HG02884 (cell line): ENCODE measurements around the gene FMNL1.

ENCODE experiments used
- ATAC-seq: cut with Tn5 transposase; IDR thresholded peaks from one replicate; pipeline ENCODE4 v1.9.1; 2021; ENCODE audit warnings: mild to moderate bottlenecking, moderate library complexity; ENCODE audit not compliant: unreplicated experiment

Gene FMNL1

DNA sequence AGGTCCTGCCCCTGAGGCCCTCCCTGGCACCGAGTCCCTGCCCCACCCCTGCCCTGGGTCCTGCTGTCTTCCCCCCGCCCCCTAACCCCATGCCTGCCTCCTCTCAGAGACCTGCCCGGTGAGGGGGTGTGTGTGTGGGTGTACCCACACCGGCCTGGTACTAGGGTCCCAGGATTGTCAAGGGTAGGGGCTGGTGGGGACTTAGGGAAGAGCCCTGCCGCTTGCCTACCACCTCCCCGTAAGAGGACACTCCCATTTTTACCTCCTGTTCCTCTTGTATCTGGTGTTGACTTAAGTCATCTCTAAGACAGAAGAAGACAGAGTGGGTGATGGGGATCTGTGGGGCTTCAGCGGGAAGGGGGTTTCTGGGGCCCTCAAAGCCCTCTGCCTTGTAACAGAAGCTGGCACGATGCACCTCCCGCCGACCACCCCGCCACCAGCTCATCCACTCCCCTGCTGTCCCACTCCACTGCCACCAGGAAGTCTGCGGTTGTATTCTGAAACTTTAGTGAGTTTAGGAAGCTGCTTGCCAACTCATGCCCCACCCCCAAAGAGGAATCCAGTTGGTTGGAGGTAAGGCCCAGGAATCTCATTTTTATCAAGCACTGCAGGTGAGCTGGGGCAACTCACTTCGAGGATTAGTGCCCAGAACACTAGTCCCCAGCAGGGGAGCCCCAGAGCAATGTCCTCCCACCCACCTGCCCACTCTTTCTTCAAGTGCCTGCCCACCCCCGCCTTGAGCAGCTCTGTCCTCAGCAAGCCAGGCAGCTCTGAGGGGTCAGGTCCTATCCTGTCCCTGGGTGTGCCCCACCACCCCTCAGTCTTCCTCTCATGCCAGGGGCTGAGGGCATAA lies 34.7 kb downstream of the FMNL1 start:
- no peak for ATAC-seq

DNA sequence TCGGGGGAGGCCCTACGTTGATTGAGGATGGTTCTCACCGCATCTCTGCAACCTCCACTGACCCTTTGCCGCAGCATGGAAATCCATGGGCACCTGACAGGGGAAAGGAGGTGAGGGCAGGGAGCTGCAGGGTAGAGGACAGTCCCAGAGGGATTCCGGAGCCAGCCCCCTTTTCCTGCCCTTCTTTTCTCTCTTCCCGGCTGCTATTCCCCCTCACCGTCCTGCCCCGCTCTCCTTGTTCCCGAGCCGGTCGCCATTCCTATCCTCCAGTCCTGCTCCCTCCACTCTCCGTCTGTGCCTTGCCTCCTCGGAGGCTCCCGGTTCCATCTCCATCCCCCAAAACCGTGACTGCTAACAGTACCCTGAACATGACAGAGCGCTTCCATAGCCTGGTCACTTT lies 35.4 kb downstream of the FMNL1 start:
- ATAC-seq = no peak

DNA sequence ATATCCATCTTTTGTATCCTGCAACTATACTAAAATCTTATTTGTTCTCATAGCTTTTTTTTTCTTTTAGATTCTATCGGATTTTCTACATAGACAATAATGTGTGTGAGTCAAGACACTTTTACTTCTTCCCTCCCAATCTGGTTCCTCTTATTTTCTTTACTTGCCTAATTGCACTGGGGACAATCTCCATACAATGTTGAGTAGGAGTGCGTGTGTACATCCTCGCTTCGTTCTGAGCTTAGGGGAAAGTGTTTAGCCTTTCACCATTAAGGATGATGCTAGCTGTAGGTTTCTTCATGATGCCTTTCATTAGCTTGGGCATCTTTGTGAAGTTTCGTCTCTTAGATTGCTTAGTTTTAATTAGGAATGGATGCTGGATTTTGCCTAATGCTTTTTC lies 37.3 kb downstream of the FMNL1 start:
- ATAC-seq = no peak

DNA sequence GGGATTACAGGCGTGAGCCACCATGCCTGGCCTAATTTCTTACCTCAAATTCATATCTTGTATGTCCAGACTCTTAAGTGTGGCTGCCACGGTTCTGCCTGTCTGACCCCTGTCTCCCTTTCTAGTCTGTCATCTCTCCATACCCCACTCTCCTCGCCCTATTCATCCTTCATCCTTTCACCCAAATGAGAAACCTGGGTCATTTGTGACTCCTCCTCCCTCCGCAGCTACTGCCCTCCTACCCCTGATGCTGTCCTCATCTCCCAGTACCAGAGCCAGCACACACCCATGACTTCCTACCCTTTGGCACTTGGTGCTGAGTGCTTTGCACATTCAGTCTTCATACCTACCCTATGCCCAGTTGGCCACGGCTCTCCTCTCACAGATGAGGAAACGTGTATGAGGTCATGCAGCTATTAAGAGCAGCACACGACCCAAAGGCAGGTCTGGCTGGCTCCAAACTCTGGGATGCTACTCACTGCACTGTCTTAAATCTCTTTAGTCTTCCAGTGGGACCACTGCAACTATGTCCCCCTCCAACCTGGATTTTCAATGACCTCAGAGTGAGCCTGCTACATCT lies 38.6 kb downstream of the FMNL1 start:
- ATAC-seq = no peak

DNA sequence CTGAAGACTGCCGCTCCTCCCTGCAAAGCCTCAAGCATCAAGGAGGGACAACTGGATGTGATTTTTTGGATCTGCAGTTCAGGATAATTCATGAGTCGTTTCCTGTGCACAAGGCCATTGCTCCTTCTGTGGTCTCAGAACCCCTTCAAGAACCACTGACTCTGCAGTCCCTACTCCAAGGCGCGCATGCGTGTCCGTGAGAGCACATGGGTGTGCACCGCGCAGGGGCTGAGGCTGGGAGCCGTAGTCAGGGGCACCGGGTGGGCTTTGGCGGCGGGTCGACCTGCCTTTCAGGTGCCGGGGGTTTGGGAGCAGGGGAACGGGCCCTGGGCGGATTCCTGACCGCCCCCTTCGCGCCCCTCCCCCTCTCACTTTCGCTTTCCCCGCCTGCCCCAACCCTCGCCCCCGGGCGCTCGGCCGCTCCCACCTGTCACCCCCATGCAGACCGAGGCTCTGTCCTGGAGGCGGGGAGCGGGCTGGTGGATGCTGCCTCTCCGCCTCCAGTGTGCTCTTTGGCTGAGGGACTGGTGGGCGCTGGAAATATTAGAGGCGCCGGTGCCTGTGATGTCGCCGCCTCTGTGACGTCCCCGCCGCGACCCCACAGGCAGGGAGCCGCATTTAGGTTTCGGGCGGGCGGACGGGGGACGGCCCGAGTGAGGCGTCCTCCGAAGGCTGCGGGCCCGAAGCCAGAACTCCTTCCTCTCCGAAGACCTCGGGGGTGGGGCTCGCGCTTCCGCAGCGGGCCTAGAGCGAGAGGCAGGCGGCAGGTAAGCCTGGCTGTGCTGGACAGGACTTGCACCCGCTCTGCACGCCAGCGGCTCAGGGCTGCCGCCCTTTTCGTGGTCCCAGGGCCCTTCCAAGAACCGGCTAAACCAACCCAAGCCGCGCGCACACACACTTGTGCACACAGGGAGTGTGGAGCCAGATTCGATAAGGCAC lies 40.2 kb downstream of the FMNL1 start, which contains the start of gene SPATA32:
SPATA32 (minus strand) TSS at position 518 of the 939 bp plus-strand sequence; CDS start at position 440, 78 bp downstream.
- no peak for ATAC-seq

DNA sequence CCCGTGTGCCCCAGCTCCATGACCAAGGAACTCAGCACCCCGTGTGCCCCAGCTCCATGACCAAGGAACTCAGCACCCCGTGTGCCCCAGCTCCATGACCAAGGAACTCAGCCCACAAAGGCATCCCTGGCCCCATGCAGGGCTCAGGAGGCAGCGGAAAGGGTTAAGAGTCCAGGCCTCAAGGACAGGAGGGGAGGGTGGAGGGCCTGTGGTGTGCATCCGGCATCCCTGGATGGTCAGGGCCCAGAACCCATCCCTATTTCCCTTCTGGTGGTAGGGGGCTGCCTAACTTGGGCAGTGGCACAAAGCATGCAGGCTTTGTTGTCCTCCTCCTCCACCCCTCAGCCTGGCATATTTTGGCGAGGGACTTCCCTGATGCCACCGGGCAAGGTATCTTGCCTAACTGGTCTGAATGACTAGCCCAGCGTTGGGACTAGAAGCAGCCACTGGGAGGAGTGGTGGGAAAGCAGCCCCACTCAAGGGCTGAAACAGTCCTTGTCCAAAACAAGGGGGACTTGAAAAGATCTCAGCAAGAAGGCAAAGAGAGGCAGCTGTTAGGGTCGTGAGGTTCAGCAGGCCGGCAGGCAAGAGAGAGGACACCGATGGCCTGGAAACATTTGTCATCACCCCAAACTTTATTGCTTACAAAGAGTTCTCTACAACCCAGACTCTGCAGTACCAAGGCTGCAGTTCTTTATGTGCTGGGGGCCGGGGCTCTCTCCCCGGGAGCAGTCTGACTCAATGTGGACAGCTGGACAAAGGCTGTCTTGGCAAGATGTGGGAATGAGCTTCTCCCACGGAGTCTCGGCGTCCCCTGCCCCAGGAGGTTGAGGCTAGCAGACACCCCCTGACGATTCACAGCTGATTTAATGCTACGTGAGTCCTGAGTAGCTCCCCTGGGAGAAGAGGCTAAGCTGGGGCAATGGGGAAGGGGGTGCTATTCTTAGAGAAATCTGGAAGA lies 41.1 kb downstream of the FMNL1 start:
- ATAC-seq = no peak

DNA sequence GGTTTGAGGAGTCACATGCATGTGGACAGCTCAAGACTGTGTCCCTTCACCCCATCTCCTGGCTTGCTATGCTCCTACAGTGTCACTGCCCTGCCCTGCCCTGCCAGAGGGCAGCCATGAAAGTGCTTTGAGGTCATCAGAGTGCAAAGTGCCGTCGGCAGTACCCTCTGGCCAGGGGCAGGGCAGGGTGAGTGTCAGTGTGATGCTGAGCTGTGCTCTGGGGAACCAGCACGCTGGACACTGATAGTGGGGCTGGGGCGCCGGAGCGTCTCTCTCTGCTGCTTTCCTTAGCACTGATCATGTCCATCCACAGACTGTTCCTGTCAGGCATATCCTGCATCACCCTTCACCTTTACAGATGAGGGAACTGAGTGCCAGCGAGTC lies 41.8 kb downstream of the FMNL1 start:
- ATAC-seq = no peak

DNA sequence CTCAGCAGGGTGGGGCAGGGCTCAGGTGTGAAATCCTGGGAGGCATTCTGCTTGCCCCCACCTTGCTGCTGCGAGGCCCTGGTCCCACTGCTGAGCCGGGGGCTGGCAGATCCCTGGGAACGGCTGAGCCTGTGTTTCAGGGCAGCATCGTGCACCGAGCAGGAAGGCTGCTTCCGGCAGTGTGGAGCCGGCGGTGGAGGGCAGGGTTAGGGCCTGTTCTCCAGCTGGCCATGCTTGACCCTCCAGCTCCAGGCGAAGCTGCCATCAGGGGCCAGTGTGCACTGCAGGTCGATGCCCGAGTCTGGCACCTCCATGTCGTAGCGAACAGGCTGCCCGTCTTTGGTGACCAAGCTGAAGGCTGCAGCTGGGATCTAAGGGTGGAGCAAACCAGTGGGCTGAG lies 42.7 kb downstream of the FMNL1 start:
- no peak for ATAC-seq

DNA sequence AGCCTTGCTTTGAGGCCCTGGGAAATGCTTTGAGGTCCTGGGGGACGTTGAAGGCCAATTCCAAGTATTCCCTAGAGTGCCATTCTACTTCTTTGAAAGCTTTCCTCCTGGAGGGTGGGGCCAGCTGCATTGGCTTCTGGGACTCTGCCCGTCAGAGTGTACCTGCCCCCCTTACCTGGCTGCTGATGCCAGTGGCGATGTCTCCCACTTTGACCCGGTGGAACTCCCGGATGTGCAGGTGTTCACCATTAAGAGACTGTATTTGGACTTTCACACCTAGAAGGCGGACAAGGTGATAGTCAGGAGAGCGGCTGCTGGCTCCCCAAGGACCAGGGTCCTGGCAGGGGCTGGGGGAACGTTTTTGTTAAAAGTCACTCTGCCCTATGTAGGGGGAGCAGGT lies 43.3 kb downstream of the FMNL1 start:
- ATAC-seq = no peak

DNA sequence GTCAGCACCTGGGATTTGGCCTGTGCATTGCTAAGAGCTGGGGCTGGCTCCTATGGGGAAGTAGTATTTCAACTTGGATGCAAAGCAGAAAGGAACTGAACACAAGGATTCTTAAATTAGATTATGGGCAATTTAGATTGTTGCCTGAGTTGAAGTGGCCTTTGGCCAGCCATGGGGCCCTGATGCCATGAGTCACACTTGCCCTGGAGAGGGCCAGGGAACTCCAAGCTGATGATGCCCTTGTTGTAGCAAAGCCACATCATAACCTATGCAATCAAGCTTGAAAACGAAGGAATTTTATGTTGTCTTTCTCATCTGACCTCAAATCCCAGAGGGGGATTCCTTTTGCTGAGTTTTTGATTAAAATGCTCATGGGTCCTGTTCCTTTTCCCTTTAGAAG lies 44.1 kb downstream of the FMNL1 start:
- no peak for ATAC-seq

DNA sequence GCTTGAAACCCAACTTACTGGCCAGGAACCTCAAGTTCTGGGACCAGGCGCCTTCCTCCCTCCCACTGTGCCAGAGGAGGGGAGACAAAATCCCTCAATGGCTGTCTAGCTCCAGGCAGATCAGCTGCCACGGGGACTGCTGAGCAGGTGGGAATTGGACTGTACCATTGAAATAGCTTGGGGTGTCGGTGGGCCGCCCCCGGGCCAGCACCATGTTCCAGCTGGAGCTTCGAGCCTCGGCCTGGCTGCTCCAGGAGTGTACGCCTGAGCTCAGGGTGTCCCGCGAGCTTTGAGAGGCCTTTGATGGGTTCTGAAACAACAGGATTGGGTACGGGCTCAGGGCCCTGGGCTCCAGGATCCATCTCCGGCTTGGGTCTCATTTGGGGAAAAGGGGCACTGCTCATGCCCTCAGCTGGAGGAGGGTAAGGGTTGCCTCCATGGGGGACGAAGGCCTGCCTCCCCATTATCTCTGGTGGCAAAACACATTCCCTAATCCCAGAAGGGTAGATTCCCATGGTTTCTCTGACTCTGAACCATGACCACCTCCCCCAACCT lies 44.8 kb downstream of the FMNL1 start:
- ATAC-seq = no peak

DNA sequence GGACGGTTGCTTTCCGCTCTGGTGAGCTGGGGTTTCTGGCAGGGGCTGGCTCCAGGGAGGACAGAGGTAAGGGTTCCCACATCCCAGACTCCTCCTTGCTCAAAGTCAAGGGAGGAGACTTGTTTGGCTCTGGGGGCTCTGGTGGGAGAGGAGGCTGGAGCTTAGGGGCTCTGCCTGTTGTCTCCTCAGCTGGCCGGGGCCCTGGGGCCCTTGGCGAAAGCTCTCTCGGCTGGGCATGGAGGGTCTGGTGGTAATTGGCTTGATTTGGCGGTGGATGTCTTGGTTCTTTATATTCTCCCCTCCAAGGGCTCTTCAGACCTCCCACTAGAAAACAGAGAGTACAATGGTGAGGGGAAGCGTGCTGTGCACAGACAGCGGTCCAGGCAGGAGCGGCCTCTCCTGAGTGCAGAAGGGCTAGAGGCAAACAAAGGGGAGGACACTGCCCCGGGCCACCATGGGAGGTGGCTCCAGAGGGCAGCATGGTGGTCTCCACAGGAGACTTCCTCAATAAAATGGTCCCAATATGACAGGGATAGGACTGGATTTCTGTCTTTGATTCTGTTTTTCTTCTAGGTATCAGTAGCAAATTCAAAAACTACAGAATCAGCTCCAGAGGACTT lies 45.9 kb downstream of the FMNL1 start:
- no peak for ATAC-seq

DNA sequence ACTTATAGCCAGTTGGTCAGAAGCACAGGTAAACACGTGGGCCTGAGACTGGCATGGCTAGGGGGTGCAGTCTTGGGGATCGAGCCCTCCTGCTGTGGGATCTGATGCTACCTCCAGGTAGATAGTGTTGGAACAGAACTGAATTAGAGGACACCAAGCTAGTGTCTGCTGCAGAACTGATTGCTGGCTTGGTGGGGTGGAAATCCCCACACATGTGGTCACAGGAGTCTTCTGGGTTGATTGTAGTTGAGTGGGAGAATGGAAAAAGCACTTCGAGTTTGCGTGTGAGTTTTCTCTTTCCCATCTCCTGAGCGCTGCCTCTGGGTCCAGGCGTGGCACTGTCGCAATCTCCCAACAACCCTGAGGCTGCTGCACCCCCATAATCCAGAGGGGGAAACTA lies 48.2 kb downstream of the FMNL1 start:
- no peak for ATAC-seq

DNA sequence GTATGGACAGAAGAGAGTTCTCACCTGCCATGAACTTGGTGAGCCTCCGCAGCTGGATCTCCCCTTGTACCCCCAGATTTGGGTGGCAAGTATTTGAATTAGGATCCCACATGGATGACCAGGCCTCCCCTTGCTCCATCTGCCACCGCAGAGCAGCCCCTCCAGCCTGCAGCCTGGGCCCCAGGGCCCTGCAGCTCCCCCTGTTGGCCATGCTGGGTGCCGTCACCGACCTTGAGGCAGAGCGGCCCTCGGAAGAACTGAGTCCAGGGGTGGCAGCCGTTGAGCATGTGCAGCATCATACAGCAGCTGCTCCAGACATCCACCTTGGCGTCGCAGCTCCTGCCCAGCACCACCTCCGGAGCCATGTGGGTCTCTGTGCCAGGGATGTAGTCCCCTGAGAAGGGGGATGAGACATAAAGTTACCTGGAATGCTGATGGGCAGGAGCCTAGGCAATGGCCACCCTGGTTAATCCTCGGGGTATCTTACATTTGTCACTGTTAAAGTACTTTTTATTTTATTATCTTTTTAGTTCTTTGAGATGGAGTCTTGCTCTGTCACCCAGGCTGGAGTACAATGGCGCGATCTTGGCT lies 49.2 kb downstream of the FMNL1 start:
- no peak for ATAC-seq

DNA sequence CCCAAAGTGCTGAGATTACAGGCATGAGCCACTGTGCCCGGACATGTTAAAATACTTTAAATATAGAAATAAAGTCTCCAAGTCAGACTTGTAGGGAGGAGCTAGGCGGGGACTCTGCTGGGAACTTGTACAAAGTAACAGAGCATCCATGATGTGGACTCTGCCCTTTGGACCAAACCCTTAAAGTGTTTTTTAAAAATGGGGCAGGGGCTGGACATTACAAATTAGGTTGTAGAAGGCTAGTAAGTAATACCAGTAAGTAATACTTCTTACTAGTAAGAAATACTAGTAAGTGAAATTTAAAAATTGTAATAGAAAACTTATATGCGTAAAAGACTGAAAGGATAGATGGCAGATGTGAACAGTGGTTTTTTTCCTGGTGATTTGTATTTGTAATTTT lies 49.9 kb downstream of the FMNL1 start:
- ATAC-seq = no peak

DNA sequence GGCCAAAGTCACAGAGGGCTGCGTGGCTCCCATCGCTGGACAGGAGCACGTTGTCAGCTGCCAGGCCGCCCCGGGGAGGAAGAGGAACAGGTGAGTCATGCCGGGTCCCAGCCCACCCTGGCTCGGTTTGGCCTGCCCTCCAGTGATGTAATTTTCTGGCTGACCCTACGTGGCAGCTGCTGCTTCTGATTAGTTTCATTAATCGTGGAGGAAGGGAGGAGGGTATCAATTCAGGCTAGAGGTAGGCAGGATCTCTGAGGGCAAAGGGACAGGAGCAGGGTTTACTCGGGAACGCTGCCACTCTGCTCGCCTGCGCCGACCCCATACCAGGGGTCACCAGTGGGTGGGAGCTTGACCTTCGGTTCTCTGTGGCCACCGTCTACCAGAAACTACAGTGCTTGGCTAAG lies 51.9 kb downstream of the FMNL1 start:
- no peak for ATAC-seq

DNA sequence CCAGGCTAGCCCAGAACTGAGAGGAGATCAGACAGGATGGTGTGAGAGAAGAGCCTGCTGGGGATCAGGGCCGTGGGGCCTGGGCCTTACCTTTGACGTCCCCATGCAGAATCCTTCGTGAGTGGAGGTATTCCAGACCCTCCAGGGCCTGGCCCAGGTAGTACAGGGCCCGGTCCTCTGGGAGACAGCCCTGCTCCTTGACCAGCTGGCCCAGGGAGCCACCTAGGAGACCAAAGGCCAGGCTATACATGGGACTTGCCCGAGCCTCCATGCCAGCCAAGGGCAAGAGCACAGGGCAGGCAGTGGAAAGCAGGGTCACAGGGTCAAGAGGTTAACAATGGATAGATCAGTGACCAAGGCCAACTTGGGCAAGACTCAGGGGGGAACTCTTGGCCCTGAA lies 52.3 kb downstream of the FMNL1 start:
- ATAC-seq = no peak

DNA sequence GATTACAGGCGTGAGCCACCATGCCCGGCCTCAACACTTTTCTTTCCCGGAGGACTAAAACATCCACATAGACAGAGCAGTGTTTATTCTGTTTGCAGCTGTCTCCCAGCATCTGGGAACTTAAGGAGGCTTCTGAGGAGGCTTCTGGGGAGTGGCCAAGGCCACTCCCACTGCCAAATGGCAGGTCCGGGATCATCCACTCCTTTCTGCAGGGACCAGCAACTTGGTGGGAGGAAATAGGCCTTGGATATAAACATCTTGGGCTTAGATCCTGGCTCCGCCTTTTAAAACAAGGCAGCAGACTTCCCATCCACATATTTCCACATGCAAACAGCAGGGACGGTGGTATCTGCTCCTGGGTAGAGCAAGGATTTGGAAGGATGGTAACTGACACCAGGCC lies 54.3 kb downstream of the FMNL1 start:
- ATAC-seq = no peak

DNA sequence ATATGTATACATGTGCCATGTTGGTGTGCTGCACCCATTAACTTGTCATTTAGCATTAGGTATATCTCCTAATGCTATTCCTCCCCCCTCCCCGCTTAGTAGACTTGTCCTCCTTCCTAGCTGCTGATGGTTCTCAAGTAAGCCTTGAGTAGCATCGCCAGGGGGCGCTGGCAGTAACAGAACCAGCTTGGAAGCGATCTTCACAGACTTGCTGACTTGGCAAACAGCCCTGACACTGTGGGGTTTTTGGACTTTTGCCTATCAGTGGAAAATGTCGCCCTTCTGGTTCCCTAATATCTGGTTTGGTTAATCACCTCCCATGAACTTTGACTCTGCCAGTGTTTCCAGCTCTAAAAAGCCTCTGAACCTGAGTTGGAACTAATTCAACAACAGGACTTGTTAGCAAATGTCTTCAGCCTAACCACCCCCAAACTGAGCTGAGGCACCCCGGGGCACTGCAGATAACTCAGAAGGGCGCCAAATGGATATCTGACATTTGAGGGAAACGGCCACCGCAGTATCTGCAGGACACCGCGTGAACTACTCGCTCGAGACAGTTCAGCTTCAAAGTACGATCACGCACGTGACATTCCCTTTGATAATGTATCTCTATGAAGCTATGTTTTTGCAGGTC lies 55.6 kb downstream of the FMNL1 start:
- no peak for ATAC-seq
